ENCODE results near the gene ATP9B.

DNA sequence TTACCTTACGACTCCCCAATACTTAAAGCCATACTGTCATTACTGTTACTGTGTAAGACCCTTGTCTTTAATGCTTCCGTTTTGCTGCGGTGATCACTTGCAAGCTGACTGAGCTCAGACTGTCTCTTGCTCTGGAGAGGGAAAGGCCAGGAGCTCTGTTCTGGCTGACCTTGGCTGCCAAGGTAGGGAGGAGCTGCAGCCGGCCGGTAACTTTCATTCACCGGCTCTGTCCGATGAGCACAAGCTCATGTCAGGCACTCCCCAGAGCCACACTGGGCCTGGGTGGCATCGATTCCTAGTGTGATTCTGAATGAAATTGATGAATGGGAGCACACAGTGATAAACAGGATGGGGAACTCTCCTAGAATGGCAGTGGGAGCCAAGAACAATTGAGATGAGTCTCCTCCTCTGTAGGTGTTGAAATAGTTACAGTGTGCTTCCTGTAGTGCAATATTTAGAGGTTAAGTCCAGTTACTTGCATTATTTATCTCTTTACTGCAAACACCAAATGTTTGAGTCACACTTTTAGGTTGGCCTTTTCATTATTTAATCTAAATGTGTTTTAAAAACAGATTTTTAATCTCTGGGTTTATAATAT, 100.9 kb downstream of the ATP9B start:
- no peak for TF ChIP-seq CTCF (IDR thresholded peaks at IDR 0.05)
- TF ChIP-seq SIN3A (IDR thresholded peaks at IDR 0.05; ENCODE audit: borderline replicate concordance, insufficient read depth, low read depth, low read length), result no peak
- TF ChIP-seq POLR2AphosphoS5 (IDR thresholded peaks at IDR 0.05; ENCODE audit: low read depth, low read length), result no peak

Measured in Panc1 (cell line).